Activated naive CD8-positive, alpha-beta T cell treated with anti-CD3 and anti-CD28 coated beads, Interleukin-2, amount 10 ng/mL, durations not matched to agents 7 days and 5 days (primary cell): ENCODE measurements around the gene CHMP1B. TPM values are rescaled to one million over a fixed set of nuclear protein-coding genes. Genes with fewer than 3 reads are reported as not detected.
"Not testable (repeated sequence)": the region's sequence is repeated elsewhere in the genome, so short reads cannot be mapped to it uniquely, and the experiment has no call there.

Experiments used
- ATAC-seq: fragments of 150-1000 bp; cut with Tn5 transposase; one replicate; pipeline ENCODE4 v1.10.0; 2021; ENCODE audit warnings: low read depth, moderate library complexity
- POLR2A ChIA-PET: fragments of 350-600 bp; sonication (Branson Sonifier 250); formaldehyde crosslinking; loops from one replicate; lab custom pipeline; 2021; ENCODE audit warnings: antibody characterized with exemption; lab: Charles Lee
- DNase-seq: peaks from one replicate; pipeline ENCODE4 v3.0.0; 2021
- H3K27ac Mint-ChIP-seq: one replicate; pipeline ENCODE4 v1.8.0; 2022; ENCODE audit warnings: mild to moderate bottlenecking, mixed read lengths
- H3K27me3 Mint-ChIP-seq: one replicate; pipeline ENCODE4 v1.8.0; 2022; ENCODE audit warnings: mild to moderate bottlenecking, moderate library complexity, mixed read lengths
- H3K36me3 Mint-ChIP-seq: one replicate; pipeline ENCODE4 v1.8.0; 2021; ENCODE audit warnings: mild to moderate bottlenecking, mixed read lengths
- H3K4me1 Mint-ChIP-seq: one replicate; pipeline ENCODE4 v1.8.0; 2021; ENCODE audit warnings: mixed read lengths
- H3K4me3 Mint-ChIP-seq: one replicate; pipeline ENCODE4 v1.8.0; 2022; ENCODE audit warnings: mild to moderate bottlenecking, moderate library complexity, mixed read lengths
- H3K9me3 Mint-ChIP-seq: one replicate; pipeline ENCODE4 v1.8.0; 2021; ENCODE audit warnings: mixed read lengths
- total RNA-seq, 2 experiments: library from RNA; stranded (reverse); gene quantifications; one replicate each; pipeline ENCODE4 v1.2.3, GENCODE V29; 2021

The CHMP1B gene
- total RNA-seq, 2 experiments from 2014 or later, result 35.1 to 35.2 TPM

GRCh38 chr18:11885278-11885947, 34.2 kb downstream of the CHMP1B start:
- no peaks in the 10 kb centered on the region for H3K9me3 Mint-ChIP-seq
- no peaks in the 10 kb centered on the region for H3K4me1 Mint-ChIP-seq
- ATAC-seq, result no peak
- no peak for DNase-seq
- no peak overlapping the region for H3K4me3 Mint-ChIP-seq
- no peak overlapping the region for H3K27ac Mint-ChIP-seq
- POLR2A ChIA-PET, result no interaction called here
- peaks cover 5% of the 10 kb centered on the region for H3K36me3 Mint-ChIP-seq
- H3K27me3 Mint-ChIP-seq, result no peaks in the 10 kb centered on the region

DNA sequence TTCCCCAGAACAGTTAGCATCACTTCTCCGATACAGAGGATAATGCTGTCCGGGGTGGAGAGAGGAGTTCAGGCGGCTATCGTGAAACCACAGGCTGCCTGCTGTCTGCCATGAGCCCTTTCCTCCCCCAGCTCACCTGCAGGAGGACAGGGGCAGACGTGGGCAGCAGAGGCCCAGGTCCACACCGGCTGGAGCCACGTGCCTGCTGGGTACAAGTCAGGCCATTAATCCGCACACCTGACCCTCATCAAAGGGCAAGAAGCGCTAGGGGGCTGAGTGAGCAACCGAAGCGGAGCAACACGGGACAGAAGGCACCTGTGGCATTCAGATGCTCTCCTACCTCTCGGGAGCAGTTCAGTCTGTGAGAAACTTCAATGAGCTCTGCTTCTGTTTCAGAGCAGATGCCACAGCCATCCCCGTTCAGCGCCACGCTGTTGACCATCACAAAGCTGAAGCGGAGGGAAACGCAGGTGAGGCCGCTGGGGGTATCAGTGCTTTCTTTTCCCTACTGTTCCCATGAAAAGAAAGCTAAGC, 35.4 kb downstream of the CHMP1B start:
- POLR2A ChIA-PET, result no interaction called here
- no peaks in the 10 kb centered on the region for H3K27me3 Mint-ChIP-seq
- H3K4me1 Mint-ChIP-seq, result no peaks in the 10 kb centered on the region
- H3K4me3 Mint-ChIP-seq, result no peak overlapping the region
- H3K36me3 Mint-ChIP-seq, result peaks cover 9% of the 10 kb centered on the region
- H3K9me3 Mint-ChIP-seq, result no peaks in the 10 kb centered on the region
- no peak overlapping the region for H3K27ac Mint-ChIP-seq
- ATAC-seq, result no peak
- DNase-seq, result no peak

DNA sequence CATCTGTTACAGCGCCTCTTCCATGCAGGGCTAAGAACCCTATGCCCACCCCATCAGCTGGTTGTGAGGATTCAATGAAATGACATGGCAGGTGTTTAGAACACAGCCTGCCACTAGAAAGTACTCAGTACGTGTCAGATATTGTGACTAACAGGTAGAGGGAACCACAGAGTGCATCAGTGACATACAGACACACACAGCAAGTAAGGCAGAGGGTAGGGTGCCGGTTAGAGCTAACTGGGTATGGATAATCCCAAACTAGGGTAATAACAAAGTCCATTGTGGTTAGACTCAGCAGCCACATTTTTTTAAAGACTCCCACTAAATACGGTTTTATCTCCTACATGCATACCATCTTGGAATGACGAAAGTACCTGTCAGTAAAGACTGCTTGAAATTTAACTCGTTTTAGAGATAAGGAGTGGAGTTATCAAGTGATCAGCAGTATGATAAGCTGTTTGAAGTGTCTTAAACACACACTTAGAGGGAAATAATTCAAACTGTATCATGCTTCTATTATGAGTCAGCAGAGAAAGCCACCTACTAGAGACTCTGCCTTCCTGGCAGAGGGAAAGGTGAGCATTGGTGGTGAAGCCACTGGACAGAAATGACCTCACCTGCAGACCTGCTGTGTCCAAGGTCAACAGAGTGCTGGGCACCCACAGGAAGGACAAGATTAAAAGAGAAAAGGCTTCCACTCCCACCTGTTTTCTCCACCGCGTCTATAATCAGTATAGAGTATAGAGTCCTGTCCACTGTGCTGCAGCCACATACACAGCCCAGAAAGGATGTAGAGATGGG, 36.3 kb downstream of the CHMP1B start:
- Mint-ChIP-seq H3K27me3 (no peaks in the 10 kb centered on the region), H3K4me3 (no peak overlapping the region), H3K36me3 (peaks cover 10% of the 10 kb centered on the region), H3K4me1 (no peaks in the 10 kb centered on the region), H3K9me3 (no peaks in the 10 kb centered on the region), H3K27ac (no peak overlapping the region)
- ATAC-seq, result no peak
- DNase-seq, result no peak
- POLR2A ChIA-PET, result no interaction called here

DNA sequence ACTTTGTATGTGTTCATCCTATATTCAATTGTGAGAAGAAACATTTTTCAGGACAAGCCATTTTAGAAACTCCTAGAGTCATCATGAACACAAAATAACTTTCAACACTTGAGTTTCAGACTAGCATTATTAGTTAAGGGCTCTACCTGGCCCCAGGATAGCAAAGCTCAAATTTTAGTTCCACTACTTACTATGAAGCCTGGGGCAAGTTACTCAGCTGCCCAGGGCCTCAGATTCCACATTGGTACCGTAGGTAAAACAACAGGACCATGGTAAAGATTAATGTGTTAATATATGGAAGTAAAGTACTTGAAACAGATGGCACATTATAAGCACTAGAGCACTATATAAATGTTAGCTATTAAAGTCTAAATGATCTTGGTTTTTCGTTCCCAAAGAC, 37.5 kb downstream of the CHMP1B start:
- no peaks in the 10 kb centered on the region for H3K27me3 Mint-ChIP-seq
- ATAC-seq (no peak), DNase-seq (no peak)
- no peak overlapping the region for H3K27ac Mint-ChIP-seq
- no peaks in the 10 kb centered on the region for H3K9me3 Mint-ChIP-seq
- H3K36me3 Mint-ChIP-seq, result peaks cover 17% of the 10 kb centered on the region
- H3K4me3 Mint-ChIP-seq, result no peak overlapping the region
- peaks cover 2% of the 10 kb centered on the region for H3K4me1 Mint-ChIP-seq
- POLR2A ChIA-PET, result no interaction called here

- Mint-ChIP-seq H3K27me3 (no peaks in the 10 kb centered on the region), H3K4me1 (peaks cover 4% of the 10 kb centered on the region), H3K9me3 (no peaks in the 10 kb centered on the region), H3K36me3 (peaks cover 19% of the 10 kb centered on the region), H3K4me3 (no peak overlapping the region), H3K27ac (no peak overlapping the region)
- no peak for DNase-seq
- no peak for ATAC-seq
- POLR2A ChIA-PET, result no interaction called here
Observed at GRCh38 chr18:11889284-11889683, 38.1 kb downstream of the CHMP1B start.

DNA sequence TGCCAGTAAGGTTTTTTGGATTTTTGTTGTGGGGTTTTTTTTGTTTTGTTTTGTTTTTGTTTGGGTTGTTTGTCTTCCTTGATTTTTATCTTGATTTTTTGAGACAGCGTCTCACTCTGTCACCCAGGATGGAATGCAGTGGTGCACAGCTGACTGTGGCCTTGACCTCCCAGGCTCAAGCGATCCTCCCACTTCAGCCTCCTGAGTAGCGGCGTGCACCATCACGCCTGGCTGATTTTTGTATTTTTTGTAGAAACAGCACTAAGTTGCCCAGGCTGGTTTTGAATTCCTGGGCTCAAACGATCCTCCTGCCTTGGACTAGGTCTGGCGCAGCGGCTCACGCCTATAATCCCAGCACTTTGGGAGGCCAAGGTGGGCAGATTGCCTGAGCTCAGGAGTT, 40.5 kb downstream of the CHMP1B start:
- Mint-ChIP-seq H3K4me1 (peaks cover 4% of the 10 kb centered on the region), H3K27me3 (no peaks in the 10 kb centered on the region), H3K9me3 (no peaks in the 10 kb centered on the region), H3K4me3 (no peak overlapping the region), H3K27ac (no peak overlapping the region), H3K36me3 (peaks cover 20% of the 10 kb centered on the region)
- POLR2A ChIA-PET, result no interaction called here
- no peak for DNase-seq
- ATAC-seq, result no peak

GRCh38 chr18:11892438-11892837, 41.2 kb downstream of the CHMP1B start:
- H3K4me3 Mint-ChIP-seq, H3K27ac Mint-ChIP-seq, H3K4me1 Mint-ChIP-seq, POLR2A ChIA-PET, ATAC-seq, H3K9me3 Mint-ChIP-seq, DNase-seq, H3K27me3 Mint-ChIP-seq: not testable (repeated sequence)
- H3K36me3 Mint-ChIP-seq, result peaks cover 22% of the 10 kb centered on the region

- POLR2A ChIA-PET, result no interaction called here
- no peaks in the 10 kb centered on the region for H3K27me3 Mint-ChIP-seq
- no peak overlapping the region for H3K4me3 Mint-ChIP-seq
- peaks cover 4% of the 10 kb centered on the region for H3K4me1 Mint-ChIP-seq
- DNase-seq, result no peak
- peaks cover 23% of the 10 kb centered on the region for H3K36me3 Mint-ChIP-seq
- H3K27ac Mint-ChIP-seq, result no peak overlapping the region
- ATAC-seq, result no peak
- no peaks in the 10 kb centered on the region for H3K9me3 Mint-ChIP-seq
Observed at GRCh38 chr18:11897781-11898180, 46.6 kb downstream of the CHMP1B start.

GRCh38 chr18:11899063-11899462, 47.9 kb downstream of the CHMP1B start:
- ATAC-seq, result no peak
- POLR2A ChIA-PET, result no interaction called here
- Mint-ChIP-seq H3K27me3 (no peaks in the 10 kb centered on the region), H3K9me3 (no peaks in the 10 kb centered on the region), H3K4me3 (no peak overlapping the region), H3K36me3 (peaks cover 18% of the 10 kb centered on the region), H3K4me1 (peaks cover 3% of the 10 kb centered on the region), H3K27ac (no peak overlapping the region)
- DNase-seq, result no peak

- peaks cover 22% of the 10 kb centered on the region for H3K36me3 Mint-ChIP-seq
- H3K27ac Mint-ChIP-seq, result no peak overlapping the region
- no peaks in the 10 kb centered on the region for H3K9me3 Mint-ChIP-seq
- no peaks in the 10 kb centered on the region for H3K27me3 Mint-ChIP-seq
- no peak overlapping the region for H3K4me3 Mint-ChIP-seq
- POLR2A ChIA-PET, result no interaction called here
- peaks cover 8% of the 10 kb centered on the region for H3K4me1 Mint-ChIP-seq
- no peak for DNase-seq
- ATAC-seq, result no peak
Observed at GRCh38 chr18:11901826-11902438, 50.7 kb downstream of the CHMP1B start.

DNA sequence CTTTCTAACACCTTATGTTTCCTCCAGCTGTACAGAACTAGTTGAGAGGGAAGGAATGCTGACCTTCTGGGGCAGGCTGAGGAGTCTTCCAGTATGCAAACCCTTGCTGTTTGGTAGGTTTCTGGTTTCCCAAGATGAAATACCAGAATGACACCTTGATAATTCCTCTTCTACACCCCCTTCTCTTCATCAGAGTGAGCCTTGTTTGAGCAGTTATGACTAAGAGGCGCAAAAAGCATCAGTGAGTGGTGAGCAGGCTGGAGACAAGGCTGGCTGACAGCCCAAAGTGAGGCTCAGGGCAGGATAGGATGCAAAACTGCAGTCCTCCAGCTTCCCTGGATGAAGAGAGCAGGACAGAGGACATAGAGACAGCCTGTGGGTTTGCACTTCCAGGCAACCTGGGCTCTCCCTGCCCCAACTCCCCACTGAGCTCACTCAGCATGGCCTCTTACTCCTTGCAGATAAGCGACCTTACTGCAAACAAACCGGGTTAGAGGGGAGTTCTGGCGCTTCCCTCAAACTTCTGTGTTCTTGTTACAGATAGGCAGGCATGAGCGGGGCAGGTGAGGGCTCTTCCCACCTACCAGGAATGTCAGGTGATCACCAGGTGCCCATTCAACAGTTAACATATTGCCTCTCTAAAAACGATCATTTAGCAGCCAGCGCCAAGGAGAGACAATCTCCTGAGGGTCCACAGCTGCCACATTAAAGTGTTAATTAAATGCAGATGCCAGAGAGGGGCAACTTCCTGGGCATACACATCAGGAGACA, 51.5 kb downstream of the CHMP1B start:
- Mint-ChIP-seq H3K4me1 (peaks cover 14% of the 10 kb centered on the region), H3K27ac (no peak overlapping the region), H3K27me3 (no peaks in the 10 kb centered on the region), H3K9me3 (no peaks in the 10 kb centered on the region), H3K36me3 (peaks cover 18% of the 10 kb centered on the region), H3K4me3 (no peak overlapping the region)
- POLR2A ChIA-PET, result no interaction called here
- ATAC-seq (no peak), DNase-seq (no peak)
